ENCODE measurements around the gene DENND6B.

Gene DENND6B

GRCh38 chr22:50316114-50317065 lies 10.4 kb downstream of the DENND6B start:
- no peak for DNase-seq (ENCODE audit: low read depth in 2 of 2)

DNA sequence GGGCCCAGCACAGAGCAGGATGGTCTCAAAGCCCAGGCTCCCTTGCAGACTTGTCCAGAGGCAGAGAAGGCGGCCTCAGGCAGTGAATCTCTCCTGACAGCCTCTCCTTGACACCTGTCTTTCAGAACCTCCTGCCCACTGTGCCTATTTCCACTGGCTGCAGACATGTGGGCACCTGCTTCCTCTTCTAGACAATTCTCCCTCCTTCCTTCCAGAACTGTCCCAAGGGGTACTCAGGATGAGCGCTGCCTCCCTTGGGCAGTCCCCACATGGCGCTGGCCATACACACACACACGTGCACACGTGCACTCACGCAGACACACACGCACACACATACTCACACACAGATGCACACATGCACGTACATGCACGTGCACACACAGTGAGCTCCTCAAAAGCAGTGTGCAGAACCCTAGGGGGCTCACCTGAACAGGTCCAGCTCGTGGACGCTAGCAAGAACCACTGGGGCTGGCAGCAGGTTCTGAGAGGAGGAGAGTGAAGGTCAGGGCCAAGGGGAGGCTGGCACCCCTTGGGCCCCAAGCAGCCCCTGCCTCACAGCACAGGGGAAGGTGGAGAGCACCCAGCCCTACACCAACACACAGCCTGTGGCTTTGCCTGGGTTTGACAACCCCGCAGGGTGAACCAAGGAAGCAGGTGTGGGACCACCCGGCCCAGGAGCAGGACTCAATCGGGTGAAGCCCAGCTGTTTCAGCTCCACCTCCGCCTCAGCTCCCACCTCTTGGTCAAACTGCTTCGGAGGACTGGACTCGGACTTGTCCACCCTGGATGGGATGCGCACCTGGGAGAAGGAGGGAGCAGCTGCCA lies 11.3 kb downstream of the DENND6B start:
- DNase-seq (ENCODE audit: low read depth in 2 of 2) = no peak

DNA sequence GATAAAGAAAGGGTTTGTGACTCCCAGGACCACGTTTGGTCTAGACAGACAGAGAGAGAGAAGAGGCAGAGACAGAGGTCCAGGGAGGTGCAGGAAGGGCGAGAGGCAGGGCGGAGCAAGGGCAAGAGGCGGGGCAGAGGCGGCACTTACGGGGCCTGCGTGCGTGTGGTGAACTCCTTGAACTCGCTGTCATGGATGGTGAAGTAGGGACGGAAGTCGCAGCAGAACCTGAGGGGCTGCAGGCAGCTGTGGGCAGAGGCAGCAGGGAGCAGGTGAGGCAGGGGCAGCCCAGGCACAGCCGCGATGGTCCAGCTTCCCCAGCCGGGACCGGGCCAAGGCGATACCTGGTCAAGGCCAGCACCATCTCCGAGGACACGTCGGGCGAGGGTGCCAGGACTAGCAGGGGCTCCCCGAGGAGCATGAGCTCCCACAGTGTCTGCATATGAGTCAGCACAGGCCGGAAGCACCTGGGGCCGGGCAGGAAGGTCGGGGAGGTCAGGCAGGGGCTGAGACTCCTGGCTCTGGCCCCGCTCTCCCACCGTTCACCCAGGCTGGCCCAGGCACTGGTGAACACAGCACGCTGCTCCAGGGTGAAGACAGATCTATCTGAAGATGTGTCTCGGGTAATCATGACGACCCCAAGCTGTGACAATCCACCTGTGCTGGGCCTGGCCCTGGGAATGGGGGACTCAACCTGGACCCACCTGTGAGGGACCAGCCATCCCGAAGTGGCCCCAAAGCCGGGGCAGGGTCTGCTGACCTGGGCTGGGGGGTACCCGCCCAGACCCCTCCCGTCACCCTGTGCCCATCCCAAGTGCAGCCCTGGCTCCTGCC lies 12.1 kb downstream of the DENND6B start:
- DNase-seq (ENCODE audit: low read depth in 2 of 2) = peak; percentile 70

DNA sequence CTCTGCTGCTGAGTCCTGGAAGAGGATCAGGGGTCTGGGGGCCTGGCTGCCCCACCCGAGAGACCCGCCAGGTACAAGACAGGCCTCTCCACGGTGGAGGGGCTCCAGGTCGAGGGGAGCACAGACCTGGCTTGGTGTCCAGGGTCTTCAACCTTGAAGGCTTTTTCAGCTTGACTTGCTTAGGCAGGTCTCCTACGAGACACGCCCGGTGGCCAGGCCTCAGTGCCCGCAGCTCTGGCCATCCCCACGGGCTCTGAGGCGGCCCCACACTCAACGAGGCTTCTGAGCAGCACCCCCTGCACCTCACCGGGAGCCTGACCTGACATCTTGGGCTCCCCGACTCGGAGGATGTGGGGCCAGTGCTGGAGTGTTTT lies 12.7 kb downstream of the DENND6B start:
- DNase-seq (ENCODE audit: low read depth in 2 of 2) = no peak

GRCh38 chr22:50313600-50313999 lies 13.2 kb downstream of the DENND6B start:
- no peak for DNase-seq (ENCODE audit: low read depth in 2 of 2)

DNA sequence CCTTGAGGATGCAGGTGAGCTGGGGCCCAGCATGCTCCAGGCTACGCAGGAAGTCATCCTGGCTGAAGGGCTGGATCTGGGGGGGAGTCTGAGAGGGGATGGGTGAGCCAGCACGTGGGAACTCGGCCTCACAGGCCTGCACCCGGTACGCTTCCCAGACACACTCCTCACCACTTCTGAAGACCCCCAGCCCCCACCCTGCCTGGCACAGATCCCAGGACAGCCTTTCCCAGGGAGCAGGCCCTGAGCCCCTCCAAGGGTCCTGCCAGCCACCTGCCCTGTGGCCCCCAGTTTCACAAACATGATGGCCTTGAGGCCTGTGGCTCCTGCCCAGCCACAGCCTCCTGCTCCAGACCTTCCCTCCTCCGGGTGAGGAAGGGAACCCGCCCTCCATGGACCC lies 13.8 kb downstream of the DENND6B start:
- no peak for DNase-seq (ENCODE audit: low read depth in 2 of 2)

- no peak for DNase-seq (ENCODE audit: low read depth in 2 of 2)
These were observed 14.4 kb downstream of the DENND6B start for GRCh38 chr22:50312371-50312770.

- DNase-seq (ENCODE audit: low read depth in 2 of 2) = no peak
These were observed 15.0 kb downstream of the DENND6B start for GRCh38 chr22:50311606-50312351.

GRCh38 chr22:50310949-50311444 lies 15.8 kb downstream of the DENND6B start:
- no peak for DNase-seq (ENCODE audit: low read depth in 2 of 2)

DNA sequence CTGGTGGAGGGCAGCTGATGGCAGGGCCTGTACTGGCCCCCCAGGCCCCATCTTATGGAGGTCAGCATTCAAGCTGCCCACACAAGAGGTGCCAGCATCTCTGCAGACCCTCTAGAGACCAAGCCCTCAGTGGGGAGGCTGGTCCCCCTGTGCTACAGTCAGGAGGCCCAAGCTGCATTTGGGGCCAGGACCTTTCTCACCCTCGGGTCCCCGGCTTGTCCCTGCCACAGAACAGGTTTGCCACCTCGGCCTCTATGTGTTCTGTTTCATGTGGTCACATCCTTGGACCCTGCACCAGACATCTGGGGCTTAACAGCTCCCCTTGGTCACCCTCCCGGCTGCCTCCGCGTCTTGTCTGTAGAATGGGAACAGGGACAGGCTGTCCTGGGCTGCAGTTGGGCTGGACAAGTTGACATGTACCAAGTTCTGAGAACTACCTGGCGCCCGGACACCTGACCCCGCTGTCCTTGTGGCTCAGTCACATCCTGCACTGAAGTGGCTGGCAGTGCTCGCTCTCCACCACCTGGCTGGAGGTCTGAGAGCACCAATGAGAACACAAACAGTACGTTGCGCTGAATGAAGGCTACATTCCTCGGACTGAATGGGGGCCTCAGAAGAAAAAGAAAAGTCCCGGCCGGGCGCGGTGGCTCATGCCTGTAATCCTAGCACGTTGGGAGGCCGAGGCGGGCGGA lies 16.6 kb downstream of the DENND6B start:
- DNase-seq (ENCODE audit: low read depth in 2 of 2) = no peak

GRCh38 chr22:50309601-50309991 lies 17.2 kb downstream of the DENND6B start:
- no peak for DNase-seq (ENCODE audit: low read depth in 2 of 2)

DNA sequence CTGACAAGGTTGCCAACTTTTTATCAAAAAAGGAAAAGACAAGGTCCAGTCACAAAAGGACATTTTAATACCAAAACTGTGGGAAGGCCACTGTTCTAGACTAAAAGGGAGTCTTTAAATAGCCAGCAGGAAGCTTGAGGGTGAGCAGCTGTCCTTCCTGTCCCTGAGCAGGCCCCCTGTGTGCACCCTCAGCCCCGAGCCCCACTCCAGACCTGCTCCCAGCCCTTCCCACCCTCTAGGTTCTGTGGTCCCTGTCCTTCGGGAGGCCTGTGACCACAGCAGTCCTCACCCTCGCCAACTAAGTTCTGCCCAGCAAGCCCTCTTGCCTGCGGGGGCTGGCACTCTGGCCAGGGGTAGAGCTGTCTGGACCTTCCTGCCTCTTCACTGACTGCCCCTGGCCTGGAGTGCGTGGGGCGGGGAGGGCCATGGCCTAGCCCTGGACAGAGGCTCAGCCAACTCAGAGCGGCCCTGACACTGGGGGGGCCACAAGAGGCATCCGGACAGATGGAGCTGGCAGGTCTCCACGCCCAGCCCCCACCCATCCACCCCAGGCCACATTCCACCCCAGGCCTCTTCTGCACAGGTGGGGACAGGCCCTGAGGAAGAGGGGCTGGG lies 17.7 kb downstream of the DENND6B start:
- no peak for DNase-seq (ENCODE audit: low read depth in 2 of 2)

DNA sequence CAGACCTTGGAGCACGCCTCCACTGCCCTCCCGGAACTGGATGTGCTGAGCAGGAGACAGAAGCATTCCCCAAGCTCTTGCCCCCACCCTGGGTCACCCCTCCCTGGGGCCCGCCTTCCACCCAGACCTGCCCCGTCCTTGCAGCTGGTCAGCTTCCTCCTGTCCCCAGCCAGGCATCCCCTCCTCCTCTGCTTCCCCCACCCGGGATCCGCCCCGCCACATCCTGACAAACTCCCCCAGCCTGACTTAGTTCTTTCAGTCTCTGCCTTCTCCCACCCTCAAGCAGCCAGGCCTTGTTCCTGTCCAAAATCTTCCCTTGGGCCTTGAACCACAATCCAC lies 18.2 kb downstream of the DENND6B start:
- no peak for DNase-seq (ENCODE audit: low read depth in 2 of 2)

GRCh38 chr22:50307890-50308596 lies 18.8 kb downstream of the DENND6B start:
- DNase-seq (ENCODE audit: low read depth in 2 of 2) = no peak

GRCh38 chr22:50306753-50307749 lies 19.8 kb downstream of the DENND6B start, which contains the start of gene PLXNB2:
Gene PLXNB2 (minus strand): TSS chr22:50307646. CDS start chr22:50290584, 17,062 bp downstream.
- no peak for DNase-seq (ENCODE audit: low read depth in 2 of 2)

DNA sequence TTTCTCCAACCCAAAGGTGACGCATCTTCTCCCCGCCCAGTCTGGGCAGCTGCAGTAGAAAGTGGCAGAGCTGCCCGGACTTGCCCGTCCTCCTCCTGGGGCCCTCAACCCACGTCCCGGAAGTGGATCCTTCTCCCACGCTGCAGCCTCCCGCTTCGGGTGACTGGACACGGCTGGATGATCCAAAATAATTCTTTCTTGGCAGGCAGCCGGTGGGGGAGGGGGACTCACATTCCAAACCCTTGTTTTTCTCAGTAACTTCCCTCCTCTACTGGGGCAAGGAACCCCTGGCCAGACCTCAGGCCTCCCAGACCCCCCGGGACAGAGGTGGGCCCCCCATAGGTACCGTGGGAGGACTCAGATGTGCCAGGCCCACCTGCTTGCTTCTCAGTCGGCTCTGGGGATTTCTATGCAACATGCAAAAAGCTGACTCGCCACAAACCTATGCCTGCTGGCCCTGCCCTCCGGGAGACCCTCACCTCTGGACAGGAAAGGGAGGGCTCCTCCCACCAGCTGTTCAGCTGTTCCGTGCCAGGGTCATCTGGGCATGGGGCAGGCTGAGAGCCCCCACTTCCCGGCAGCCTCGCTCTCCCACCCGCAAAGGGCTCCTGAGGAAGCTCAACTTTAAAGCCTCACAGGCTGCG lies 20.8 kb downstream of the DENND6B start:
- no peak for DNase-seq (ENCODE audit: low read depth in 2 of 2)

DNA sequence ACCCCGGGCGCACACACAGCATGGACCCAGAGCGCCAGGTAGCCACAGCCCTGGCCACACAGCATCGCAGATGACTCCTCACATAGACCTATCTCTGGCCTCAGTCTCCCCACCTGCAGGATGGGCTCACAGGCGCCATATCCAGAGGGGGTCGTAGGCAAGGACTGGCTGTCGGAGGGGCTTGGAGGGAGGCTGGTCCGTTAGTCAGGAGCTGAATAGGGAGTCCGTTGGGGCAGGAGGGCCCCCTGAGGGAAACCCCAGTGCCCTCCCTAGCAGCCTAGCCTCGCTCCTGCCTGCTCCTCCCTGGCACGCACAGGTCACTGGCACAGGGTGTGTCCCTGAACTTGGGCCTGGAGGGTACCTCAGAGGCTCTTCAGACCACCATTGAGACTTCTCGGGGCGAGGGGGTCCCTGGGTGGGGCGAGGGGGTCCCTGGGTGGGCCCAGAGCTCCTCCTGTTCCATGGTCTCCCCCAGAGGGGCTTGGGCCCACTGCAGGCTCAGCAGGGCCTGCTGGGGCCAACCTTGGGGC lies 21.4 kb downstream of the DENND6B start:
- no peak for DNase-seq (ENCODE audit: low read depth in 2 of 2)

Measured in stimulated activated CD8-positive, alpha-beta memory T cell treated with anti-CD3 and anti-CD28 coated beads, Interleukin-15, amount 100 ng/mL, for 48 hours (primary cell).